Measurements from ENCODE around the gene CSPG4. TPM values are rescaled to one million over a fixed set of nuclear protein-coding genes. Genes with fewer than 3 reads are reported as not detected.
A peak's percentile ranks its signal among the peaks of the same experiment; 100 is the strongest.
"Not testable (repeated sequence)": the region's sequence is repeated elsewhere in the genome, so short reads cannot be mapped to it uniquely, and the experiment has no call there.

CSPG4 gene
- total RNA-seq (2022) (0.12 and 0.20 TPM in 2 replicates), Bru-seq, nascent RNA (percentile 16 among the genes with signal in this experiment), BruChase-seq, experiment 1, labeled RNA remaining after a 2-hour chase (percentile 9 among the genes with signal in this experiment), BruChase-seq, experiment 2, labeled RNA remaining after a 6-hour chase (percentile 15 among the genes with signal in this experiment)
- long read RNA-seq = 0 reads

GRCh38 chr15:75712668-75713337, at the start of gene CSPG4:
CSPG4 (minus strand) TSS chr15:75712848; CDS start chr15:75712755, 93 bp downstream.
- H3K36me3 ChIP-seq (ENCODE audit: control insufficient read depth, insufficient read depth, low read length) = no peaks in the 10 kb centered on the region
- H3K4me1 ChIP-seq = 0 out of 2 replicates have a peak, but pooled peaks cover 9% of the 10 kb centered on the region
- intact Hi-C loops (cut with micrococcal nuclease; ENCODE audit: unreplicated experiment) = no loop called here
- Mint-ChIP-seq H3K4me3 (ENCODE audit: unreplicated experiment) (peak within 1 kb of the TSS; percentile 33), H3K9me3 (ENCODE audit: unreplicated experiment) (no peaks in the 10 kb centered on the region), H3K27ac (ENCODE audit: unreplicated experiment) (no peak within 1 kb of the TSS), H3K36me3 (ENCODE audit: insufficient read depth, unreplicated experiment) (no peaks in the 10 kb centered on the region), H3K4me1 (ENCODE audit: low read depth, unreplicated experiment) (no peaks in the 10 kb centered on the region), H3K27me3 (ENCODE audit: insufficient read depth, unreplicated experiment) (no peaks in the 10 kb centered on the region)
- TF ChIP-seq CTCF (IDR thresholded peaks at IDR 0.05; ENCODE audit: insufficient read depth in 1 of 2, low read depth in 1 of 2, low read length in 1 of 2, severe bottlenecking in 1 of 2, unreplicated experiment in 1 of 2) = no peak
- BruUV-seq (replicated peaks) = no TSS peak
- H3K4me3 ChIP-seq (ENCODE audit: low read depth, low read length) = peak within 1 kb of the TSS; percentile 29
- CTCF ChIA-PET = interaction anchor here (1.5 kb wide), 1 partner anchor 20 kb away, joined by 3 read pairs; no protein-coding TSS in a partner anchor
- POLR2A ChIA-PET = no interaction called here
- H3K9me3 ChIP-seq = no peaks in the 10 kb centered on the region
- peak in 1 of 2 experiments; percentile 51 for DNase-seq
- no peaks in the 10 kb centered on the region for H3K27me3 ChIP-seq (replicated peaks; ENCODE audit: control insufficient read depth, insufficient read depth, low read length)

GRCh38 chr15:75762357-75762718, 49.7 kb upstream of the CSPG4 start:
- H3K4me3 ChIP-seq (ENCODE audit: low read depth, low read length); H3K4me3 Mint-ChIP-seq (ENCODE audit: unreplicated experiment); BruUV-seq (replicated peaks); H3K9me3 ChIP-seq; H3K27me3 ChIP-seq (replicated peaks; ENCODE audit: control insufficient read depth, insufficient read depth, low read length); intact Hi-C loops (cut with micrococcal nuclease; ENCODE audit: unreplicated experiment); H3K36me3 Mint-ChIP-seq (ENCODE audit: insufficient read depth, unreplicated experiment); H3K27ac Mint-ChIP-seq (ENCODE audit: unreplicated experiment); H3K9me3 Mint-ChIP-seq (ENCODE audit: unreplicated experiment); POLR2A ChIA-PET; CTCF ChIA-PET; H3K27me3 Mint-ChIP-seq (ENCODE audit: insufficient read depth, unreplicated experiment); H3K36me3 ChIP-seq (ENCODE audit: control insufficient read depth, insufficient read depth, low read length); DNase-seq; H3K4me1 ChIP-seq; H3K4me1 Mint-ChIP-seq (ENCODE audit: low read depth, unreplicated experiment): not testable (repeated sequence)

GRCh38 chr15:75761446-75762356, 49.1 kb upstream of the CSPG4 start:
- H3K27ac Mint-ChIP-seq (ENCODE audit: unreplicated experiment) = no peak overlapping the region
- DNase-seq = no peak
- H3K4me3 ChIP-seq (ENCODE audit: low read depth, low read length) = no peak overlapping the region
- no peaks in the 10 kb centered on the region for H3K36me3 ChIP-seq (ENCODE audit: control insufficient read depth, insufficient read depth, low read length)
- POLR2A ChIA-PET = no interaction called here
- TF ChIP-seq CTCF (IDR thresholded peaks at IDR 0.05; ENCODE audit: insufficient read depth in 1 of 2, low read depth in 1 of 2, low read length in 1 of 2, severe bottlenecking in 1 of 2, unreplicated experiment in 1 of 2) = no peak
- H3K9me3 Mint-ChIP-seq (ENCODE audit: unreplicated experiment) = no peaks in the 10 kb centered on the region
- no peaks in the 10 kb centered on the region for H3K27me3 ChIP-seq (replicated peaks; ENCODE audit: control insufficient read depth, insufficient read depth, low read length)
- peaks cover 6% of the 10 kb centered on the region for H3K4me1 Mint-ChIP-seq (ENCODE audit: low read depth, unreplicated experiment)
- no peaks in the 10 kb centered on the region for H3K9me3 ChIP-seq
- no peak overlapping the region for H3K4me3 Mint-ChIP-seq (ENCODE audit: unreplicated experiment)
- peaks cover 4% of the 10 kb centered on the region for H3K36me3 Mint-ChIP-seq (ENCODE audit: insufficient read depth, unreplicated experiment)
- CTCF ChIA-PET = no interaction called here
- intact Hi-C loops (cut with micrococcal nuclease; ENCODE audit: unreplicated experiment) = no loop called here
- peaks cover 8% of the 10 kb centered on the region; the same call in 1 of the 2 replicates for H3K4me1 ChIP-seq
- BruUV-seq (replicated peaks) = no TSS peak
- no peaks in the 10 kb centered on the region for H3K27me3 Mint-ChIP-seq (ENCODE audit: insufficient read depth, unreplicated experiment)
